Measurements from ENCODE around the gene ACAD9.

The ACAD9 gene

DNA sequence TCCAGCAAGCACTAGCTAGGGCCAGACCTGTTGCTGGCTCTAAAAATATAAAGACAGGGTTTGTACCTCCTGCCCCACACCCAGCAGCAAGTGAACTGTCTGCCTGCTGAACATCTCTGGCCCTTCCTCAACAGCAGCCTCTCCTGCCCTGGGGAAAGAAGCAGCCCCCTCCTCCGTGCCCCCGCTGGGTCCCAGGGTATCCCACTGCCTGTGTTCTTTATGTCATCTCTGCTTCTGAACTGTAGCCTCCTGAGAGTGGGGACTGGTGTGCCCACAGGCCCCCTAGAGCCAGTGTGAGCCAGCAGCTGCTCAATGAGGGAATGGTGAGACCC, 54.5 kb downstream of the ACAD9 start:
- Histone ChIP-seq H3K36me3 (ENCODE audit: insufficient read depth, low read length) (no peaks in the 10 kb centered on the region), H3K4me1 (ENCODE audit: control insufficient read depth, insufficient read depth, low read length, unreplicated experiment) (no peaks in the 10 kb centered on the region), H3K27me3 (ENCODE audit: insufficient read depth, low read length) (peaks cover 42% of the 10 kb centered on the region), H3K27ac (ENCODE audit: low read depth, low read length) (no peak overlapping the region), H3K4me3 (ENCODE audit: low read depth, low read length) (no peak overlapping the region), H3K79me2 (ENCODE audit: control insufficient read depth, insufficient read depth, low read length, unreplicated experiment) (no peaks in the 10 kb centered on the region), H2AFZ (ENCODE audit: low read length, unreplicated experiment) (no peak overlapping the region)

DNA sequence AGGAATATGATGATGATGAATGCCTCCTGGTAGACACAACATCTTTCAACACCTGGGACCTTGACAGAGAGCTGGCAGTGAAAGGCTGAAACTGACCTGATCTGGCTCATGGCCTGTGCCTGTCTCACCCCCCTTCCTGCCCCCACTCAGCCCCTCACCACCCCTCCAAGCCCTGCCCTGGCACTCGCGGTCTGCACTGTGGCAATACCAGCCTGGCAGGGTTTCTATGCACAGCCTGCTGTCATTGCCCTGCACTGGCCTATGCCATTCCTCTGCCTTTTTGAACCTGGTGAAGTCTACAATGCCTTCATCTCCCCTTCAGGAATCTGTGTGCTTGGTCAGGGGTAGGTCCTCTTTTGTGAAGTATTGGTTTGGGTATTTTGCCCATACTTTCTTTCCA, 56.5 kb downstream of the ACAD9 start:
- H2AFZ ChIP-seq (ENCODE audit: low read length, unreplicated experiment), result no peak overlapping the region
- no peak overlapping the region for H3K4me3 ChIP-seq (ENCODE audit: low read depth, low read length)
- H3K36me3 ChIP-seq (ENCODE audit: insufficient read depth, low read length), result no peaks in the 10 kb centered on the region
- H3K27ac ChIP-seq (ENCODE audit: low read depth, low read length), result no peak overlapping the region
- H3K4me1 ChIP-seq (ENCODE audit: control insufficient read depth, insufficient read depth, low read length, unreplicated experiment), result no peaks in the 10 kb centered on the region
- peaks cover 48% of the 10 kb centered on the region for H3K27me3 ChIP-seq (ENCODE audit: insufficient read depth, low read length)
- H3K79me2 ChIP-seq (ENCODE audit: control insufficient read depth, insufficient read depth, low read length, unreplicated experiment), result no peaks in the 10 kb centered on the region

- Histone ChIP-seq H3K27ac (ENCODE audit: low read depth, low read length) (no peak overlapping the region), H3K27me3 (ENCODE audit: insufficient read depth, low read length) (peaks cover 49% of the 10 kb centered on the region), H3K79me2 (ENCODE audit: control insufficient read depth, insufficient read depth, low read length, unreplicated experiment) (no peaks in the 10 kb centered on the region), H3K4me1 (ENCODE audit: control insufficient read depth, insufficient read depth, low read length, unreplicated experiment) (no peaks in the 10 kb centered on the region), H2AFZ (ENCODE audit: low read length, unreplicated experiment) (no peak overlapping the region), H3K4me3 (ENCODE audit: low read depth, low read length) (no peak overlapping the region), H3K36me3 (ENCODE audit: insufficient read depth, low read length) (no peaks in the 10 kb centered on the region)
Measured at GRCh38 chr3:128936341-128936740, 56.9 kb downstream of the ACAD9 start.

DNA sequence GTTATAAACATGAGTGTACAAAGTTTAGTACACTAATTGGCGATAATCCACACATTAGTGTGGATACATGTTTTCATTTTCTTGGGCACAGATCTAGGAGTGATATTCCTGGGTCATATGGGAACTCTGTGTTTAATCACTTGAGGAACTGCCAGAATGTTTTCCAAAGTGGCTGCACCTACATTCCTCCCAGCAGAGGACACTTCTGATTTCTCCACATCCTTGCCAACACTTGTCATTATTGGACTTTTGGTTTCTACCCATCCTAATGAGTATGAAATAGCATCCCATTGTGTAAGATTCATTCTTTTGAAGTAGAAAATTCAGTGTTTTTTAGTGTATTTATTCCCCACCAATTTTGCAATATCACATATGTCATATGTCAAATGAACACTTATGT, 60.8 kb downstream of the ACAD9 start:
- H3K4me1 ChIP-seq (ENCODE audit: control insufficient read depth, insufficient read depth, low read length, unreplicated experiment), result no peaks in the 10 kb centered on the region
- no peaks in the 10 kb centered on the region for H3K36me3 ChIP-seq (ENCODE audit: insufficient read depth, low read length)
- no peaks in the 10 kb centered on the region for H3K79me2 ChIP-seq (ENCODE audit: control insufficient read depth, insufficient read depth, low read length, unreplicated experiment)
- H3K27ac ChIP-seq (ENCODE audit: low read depth, low read length), result no peak overlapping the region
- no peak overlapping the region for H2AFZ ChIP-seq (ENCODE audit: low read length, unreplicated experiment)
- peaks cover 25% of the 10 kb centered on the region for H3K27me3 ChIP-seq (ENCODE audit: insufficient read depth, low read length)
- no peak overlapping the region for H3K4me3 ChIP-seq (ENCODE audit: low read depth, low read length)

DNA sequence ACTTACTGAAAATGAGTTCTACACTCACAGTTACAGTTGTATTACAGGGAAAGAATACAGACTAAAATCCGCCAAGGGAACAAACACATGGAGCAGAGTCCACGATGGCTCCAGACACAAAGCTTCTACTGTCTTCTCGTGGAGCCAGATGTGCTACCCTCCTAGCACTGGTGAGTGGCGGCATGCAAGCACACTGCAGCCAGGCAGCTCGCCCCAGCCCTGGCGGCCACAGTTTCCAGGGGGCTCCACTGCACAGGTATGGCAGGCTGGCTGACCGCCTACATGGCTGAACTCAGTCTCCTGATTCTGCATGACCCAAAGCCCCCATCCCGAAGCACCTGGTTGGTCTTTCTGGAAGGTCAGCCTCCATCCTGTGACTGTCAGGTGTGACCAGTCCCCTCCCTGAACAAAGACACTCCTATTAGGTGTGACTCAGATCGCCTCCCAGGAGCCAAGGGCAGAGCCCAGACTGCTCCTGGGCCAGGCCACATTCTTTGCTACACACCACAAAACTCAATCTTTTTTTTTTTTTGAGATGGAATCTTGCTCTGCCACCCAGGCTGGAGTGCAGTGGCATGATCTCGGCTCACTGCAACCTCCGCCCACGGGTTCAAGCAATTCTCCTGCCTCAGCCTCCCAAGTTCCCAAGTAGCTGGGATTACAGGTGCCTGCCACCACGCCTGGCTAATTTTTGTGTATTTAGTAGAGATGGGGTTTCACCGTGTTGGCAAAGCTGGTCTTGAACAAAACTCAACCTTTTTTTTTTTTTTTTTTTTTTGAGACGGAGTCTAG, 62.9 kb downstream of the ACAD9 start:
- Histone ChIP-seq H3K27me3 (ENCODE audit: insufficient read depth, low read length) (peaks cover 23% of the 10 kb centered on the region), H3K36me3 (ENCODE audit: insufficient read depth, low read length) (no peaks in the 10 kb centered on the region), H3K4me1 (ENCODE audit: control insufficient read depth, insufficient read depth, low read length, unreplicated experiment) (no peaks in the 10 kb centered on the region), H3K79me2 (ENCODE audit: control insufficient read depth, insufficient read depth, low read length, unreplicated experiment) (no peaks in the 10 kb centered on the region), H3K27ac (ENCODE audit: low read depth, low read length) (no peak overlapping the region), H3K4me3 (ENCODE audit: low read depth, low read length) (no peak overlapping the region), H2AFZ (ENCODE audit: low read length, unreplicated experiment) (no peak overlapping the region)

DNA sequence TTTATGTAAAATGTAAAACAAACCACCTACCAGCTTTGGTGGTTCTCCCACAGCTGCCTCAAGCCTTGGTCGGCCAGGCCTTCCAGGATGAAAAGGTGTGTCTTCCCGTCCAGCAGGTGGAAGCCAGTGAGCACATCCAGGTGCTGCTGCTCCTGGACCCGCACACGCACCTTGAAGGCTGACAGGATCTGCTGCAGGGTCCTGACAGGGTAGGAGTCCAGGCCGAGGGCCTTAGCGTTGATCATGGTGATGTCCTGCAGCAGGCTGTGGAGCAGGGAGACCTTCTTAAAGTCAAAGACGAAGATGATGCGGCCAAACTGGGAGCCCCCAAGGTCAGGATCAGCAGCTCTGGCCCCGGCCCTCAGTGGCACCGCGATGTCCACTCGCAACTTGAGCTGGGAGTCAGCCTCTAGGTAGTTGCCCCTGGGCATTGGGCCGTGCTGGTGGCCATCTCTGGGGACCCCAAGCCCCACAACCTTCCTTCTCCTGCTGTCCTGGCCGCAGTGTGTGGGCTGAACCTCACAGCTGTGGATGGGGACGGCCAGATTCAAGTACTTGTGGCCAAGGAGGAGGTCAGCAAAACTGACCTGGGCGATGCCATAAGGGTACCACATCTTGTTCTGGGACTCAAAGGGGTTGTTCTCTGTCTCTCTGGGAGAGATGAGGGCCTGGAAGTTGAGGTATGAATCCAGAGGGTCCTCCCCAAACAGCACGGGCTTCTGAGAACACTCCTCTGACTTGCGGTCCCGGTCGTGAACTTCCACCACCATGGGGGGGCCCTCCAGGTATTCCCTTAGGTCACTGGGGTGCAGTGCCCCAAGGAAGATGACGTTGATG, 65.8 kb downstream of the ACAD9 start:
- Histone ChIP-seq H3K79me2 (ENCODE audit: control insufficient read depth, insufficient read depth, low read length, unreplicated experiment) (no peaks in the 10 kb centered on the region), H3K4me3 (ENCODE audit: low read depth, low read length) (no peak overlapping the region), H3K27ac (ENCODE audit: low read depth, low read length) (no peak overlapping the region), H3K36me3 (ENCODE audit: insufficient read depth, low read length) (no peaks in the 10 kb centered on the region), H3K27me3 (ENCODE audit: insufficient read depth, low read length) (peaks cover 18% of the 10 kb centered on the region), H2AFZ (ENCODE audit: low read length, unreplicated experiment) (no peak overlapping the region), H3K4me1 (ENCODE audit: control insufficient read depth, insufficient read depth, low read length, unreplicated experiment) (no peaks in the 10 kb centered on the region)

- no peak overlapping the region for H3K27ac ChIP-seq (ENCODE audit: low read depth, low read length)
- peaks cover 12% of the 10 kb centered on the region for H3K27me3 ChIP-seq (ENCODE audit: insufficient read depth, low read length)
- no peaks in the 10 kb centered on the region for H3K4me1 ChIP-seq (ENCODE audit: control insufficient read depth, insufficient read depth, low read length, unreplicated experiment)
- no peaks in the 10 kb centered on the region for H3K79me2 ChIP-seq (ENCODE audit: control insufficient read depth, insufficient read depth, low read length, unreplicated experiment)
- no peaks in the 10 kb centered on the region for H3K36me3 ChIP-seq (ENCODE audit: insufficient read depth, low read length)
- no peak overlapping the region for H2AFZ ChIP-seq (ENCODE audit: low read length, unreplicated experiment)
- no peak overlapping the region for H3K4me3 ChIP-seq (ENCODE audit: low read depth, low read length)
Measured at GRCh38 chr3:128945878-128946175, 66.4 kb downstream of the ACAD9 start.

DNA sequence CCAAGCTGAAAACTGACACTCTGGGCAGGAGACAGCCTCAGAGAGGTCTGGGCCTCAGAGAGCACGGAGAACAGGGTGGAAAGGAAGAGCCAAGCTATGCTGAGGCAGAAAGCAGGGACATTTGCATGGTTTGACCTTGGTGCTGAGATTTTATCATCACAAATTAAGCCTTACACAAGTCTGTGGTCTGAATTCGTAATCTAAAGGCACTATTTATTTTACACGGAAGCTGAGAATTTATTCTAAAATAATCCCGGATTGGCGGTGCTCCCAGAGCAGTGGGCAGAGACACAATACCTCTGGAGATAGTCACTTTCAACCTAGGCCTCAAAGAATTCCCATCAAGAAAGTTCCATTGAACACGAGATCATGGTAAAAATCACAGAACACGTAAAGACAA, 67.0 kb downstream of the ACAD9 start:
- H3K27me3 ChIP-seq (ENCODE audit: insufficient read depth, low read length), result peaks cover 11% of the 10 kb centered on the region

DNA sequence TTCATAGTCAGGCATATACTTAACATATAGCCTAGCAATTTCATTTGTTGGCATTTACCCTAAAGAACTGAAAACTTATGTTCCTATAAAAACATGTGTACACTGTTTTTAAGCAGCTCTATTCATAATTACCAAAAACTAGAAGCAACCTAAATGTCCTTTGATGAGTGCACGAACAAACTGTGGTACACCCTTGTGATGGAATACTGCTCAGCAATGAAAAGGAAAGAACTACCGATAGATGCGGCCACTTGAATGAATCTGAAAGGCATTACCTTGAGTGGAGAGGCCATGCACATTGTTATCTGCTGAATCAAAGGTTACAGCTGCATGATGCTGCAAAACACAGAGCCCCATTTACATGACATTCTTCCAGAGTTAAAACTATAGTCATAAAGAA, 69.7 kb downstream of the ACAD9 start:
- Histone ChIP-seq H3K36me3 (ENCODE audit: insufficient read depth, low read length) (no peaks in the 10 kb centered on the region), H3K27me3 (ENCODE audit: insufficient read depth, low read length) (peaks cover 7% of the 10 kb centered on the region), H3K4me1 (ENCODE audit: control insufficient read depth, insufficient read depth, low read length, unreplicated experiment) (no peaks in the 10 kb centered on the region), H3K27ac (ENCODE audit: low read depth, low read length) (no peak overlapping the region), H3K79me2 (ENCODE audit: control insufficient read depth, insufficient read depth, low read length, unreplicated experiment) (no peaks in the 10 kb centered on the region), H2AFZ (ENCODE audit: low read length, unreplicated experiment) (no peak overlapping the region), H3K4me3 (ENCODE audit: low read depth, low read length) (no peak overlapping the region)

More for the DNA sequence above, 67.0 kb downstream of the ACAD9 start:
- Histone ChIP-seq H3K27ac (ENCODE audit: low read depth, low read length) (no peak overlapping the region), H3K4me1 (ENCODE audit: control insufficient read depth, insufficient read depth, low read length, unreplicated experiment) (no peaks in the 10 kb centered on the region), H2AFZ (ENCODE audit: low read length, unreplicated experiment) (no peak overlapping the region), H3K4me3 (ENCODE audit: low read depth, low read length) (no peak overlapping the region), H3K79me2 (ENCODE audit: control insufficient read depth, insufficient read depth, low read length, unreplicated experiment) (no peaks in the 10 kb centered on the region), H3K36me3 (ENCODE audit: insufficient read depth, low read length) (no peaks in the 10 kb centered on the region)

DNA sequence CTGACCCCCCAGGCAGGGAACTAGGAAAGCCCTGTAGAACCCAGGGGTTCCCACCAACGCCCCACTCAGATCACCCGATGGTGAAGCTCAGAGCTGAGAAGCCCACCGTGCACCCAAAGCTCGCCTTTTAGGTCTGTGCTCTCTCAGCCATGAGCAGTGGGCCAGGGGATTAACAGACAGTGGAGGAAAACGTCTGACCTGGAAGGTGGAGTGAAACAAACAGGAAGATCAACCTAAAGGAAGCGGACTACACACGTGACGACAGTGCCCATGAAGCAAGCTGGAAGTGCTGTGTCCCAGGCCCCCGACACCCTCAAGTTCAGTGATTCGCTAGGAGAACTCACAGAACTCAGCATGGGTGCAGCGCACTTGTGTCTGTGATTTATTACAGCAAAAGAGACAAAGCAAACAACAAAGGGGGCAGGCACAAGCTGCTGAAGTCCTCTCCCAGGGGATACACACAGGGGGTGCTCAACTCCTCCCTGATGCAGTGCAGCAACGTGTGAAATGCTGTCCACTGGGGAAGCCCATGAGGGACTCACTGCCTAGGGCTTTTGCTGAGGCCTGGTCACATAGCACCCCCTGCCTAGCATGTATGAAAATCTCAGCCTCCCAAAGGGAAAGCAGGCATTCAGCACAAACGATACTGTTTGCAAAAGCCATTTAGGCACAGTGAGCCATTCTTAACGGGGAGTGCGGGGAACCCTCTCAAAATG, 71.0 kb downstream of the ACAD9 start:
- no peaks in the 10 kb centered on the region for H3K4me1 ChIP-seq (ENCODE audit: control insufficient read depth, insufficient read depth, low read length, unreplicated experiment)

More for the DNA sequence above, 71.0 kb downstream of the ACAD9 start:
- Histone ChIP-seq H2AFZ (ENCODE audit: low read length, unreplicated experiment) (no peak overlapping the region), H3K27me3 (ENCODE audit: insufficient read depth, low read length) (peaks cover 7% of the 10 kb centered on the region), H3K27ac (ENCODE audit: low read depth, low read length) (no peak overlapping the region), H3K79me2 (ENCODE audit: control insufficient read depth, insufficient read depth, low read length, unreplicated experiment) (no peaks in the 10 kb centered on the region), H3K4me3 (ENCODE audit: low read depth, low read length) (no peak overlapping the region), H3K36me3 (ENCODE audit: insufficient read depth, low read length) (no peaks in the 10 kb centered on the region)
